PFSK-1 (cell line): ENCODE results near the gene PAQR4.

Source experiments
- FOXP2 ChIP-seq: optimal IDR thresholded peaks from 2 replicates; pipeline ENCODE3; 2011; ENCODE audit warnings: borderline replicate concordance, control low read depth, inconsistent platforms; ENCODE audit not compliant: insufficient read depth; ENCODE audit errors: extremely low read length, extremely low read depth
- POLR2AphosphoS5 ChIP-seq: IDR thresholded peaks from 2 replicates; pipeline ENCODE4 v1.6.1; 2012; ENCODE audit warnings: low read depth, mild to moderate bottlenecking, control low read depth, low read length, moderate library complexity
- REST ChIP-seq, 2 experiments: IDR thresholded peaks; 2 replicates each; pipeline versions ENCODE4 v1.6.1 to v1.8.0; 2011 to 2012; ENCODE audit warnings: low read depth in 2 of 2, low read length in 2 of 2, control low read depth in 1 of 2, inconsistent platforms in 1 of 2, mild to moderate bottlenecking in 1 of 2, moderate library complexity in 1 of 2; ENCODE audit not compliant: insufficient read depth in 1 of 2
- SIN3A ChIP-seq: IDR thresholded peaks from 2 replicates; pipeline ENCODE4 v1.6.1; 2012; ENCODE audit warnings: mild to moderate bottlenecking, low read length, moderate library complexity, borderline replicate concordance; ENCODE audit not compliant: insufficient read depth
- TAF1 ChIP-seq: IDR thresholded peaks from 2 replicates; pipeline ENCODE4 v1.6.1; 2012; ENCODE audit warnings: low read length, control low read depth, borderline replicate concordance; ENCODE audit not compliant: insufficient read depth

Gene PAQR4

DNA sequence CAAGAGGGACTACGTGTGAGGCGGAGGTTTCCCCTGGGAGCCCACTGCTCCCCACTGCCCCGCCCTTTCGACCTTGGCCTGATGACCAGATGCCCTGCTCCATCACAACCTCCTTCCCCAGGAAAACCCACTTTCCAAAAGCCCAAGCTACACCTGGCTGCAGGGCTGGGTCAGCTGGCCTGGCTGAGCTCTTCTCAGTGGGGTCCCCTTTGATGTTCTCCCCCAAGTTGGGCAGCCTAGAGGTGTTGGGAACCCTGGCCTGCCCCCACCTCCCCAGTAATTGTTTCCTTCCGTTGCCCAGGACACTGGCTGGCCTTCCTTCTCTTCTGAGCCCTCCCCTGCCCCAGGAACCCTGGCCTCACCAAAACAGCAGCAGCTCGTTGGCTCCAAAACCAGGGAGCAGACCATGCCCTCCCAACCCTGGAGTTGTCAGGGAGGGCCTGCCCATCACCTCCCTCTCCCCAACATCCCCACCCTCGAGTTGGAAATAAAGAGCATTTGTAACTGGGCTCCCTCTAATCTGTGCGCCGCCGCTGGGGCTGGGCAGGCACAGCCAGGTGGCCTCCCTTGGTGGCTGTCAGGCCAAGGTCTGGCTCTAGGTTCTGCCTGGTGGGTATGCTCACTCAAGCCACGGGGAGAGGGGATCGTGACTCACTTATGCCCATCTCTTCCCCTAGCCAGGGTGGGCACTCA lies 45.0 kb downstream of the PAQR4 start:
- TF ChIP-seq SIN3A, result no peak
- TF ChIP-seq FOXP2, result no peak
- no peak for TF ChIP-seq POLR2AphosphoS5
- no peak for TF ChIP-seq TAF1
- TF ChIP-seq REST (IDR thresholded peaks at IDR 0.05; ENCODE audit: insufficient read depth in 1 of 2, low read depth in 2 of 2, low read length in 2 of 2), result no peak

DNA sequence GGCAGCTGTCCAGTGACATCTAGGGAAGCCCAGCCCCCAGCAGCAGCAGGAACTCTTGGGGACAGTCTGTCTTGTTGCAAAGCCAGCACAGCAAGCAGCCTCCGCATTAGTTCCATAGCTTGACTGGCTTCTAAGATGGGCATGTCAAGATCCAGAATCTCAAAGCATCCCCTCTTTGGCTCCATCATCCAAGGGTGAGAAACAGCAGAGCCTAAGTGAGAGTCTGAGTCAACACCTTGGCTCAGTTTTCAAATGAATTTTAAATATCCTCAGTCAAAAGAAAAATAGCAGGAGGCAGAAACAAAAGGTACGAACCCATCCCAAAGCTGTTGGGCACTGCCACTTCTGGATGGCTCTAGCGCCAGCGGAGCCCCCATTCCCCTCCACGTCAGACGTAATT lies 45.8 kb downstream of the PAQR4 start:
- TF ChIP-seq FOXP2 (no peak), POLR2AphosphoS5 (no peak), REST (IDR thresholded peaks at IDR 0.05; ENCODE audit: insufficient read depth in 1 of 2, low read depth in 2 of 2, low read length in 2 of 2) (no peak), SIN3A (no peak), TAF1 (no peak)

- TF ChIP-seq FOXP2, result no peak
- TF ChIP-seq TAF1, result no peak
- no peak for TF ChIP-seq POLR2AphosphoS5
Observed at GRCh38 chr16:3015865-3016521, 46.8 kb downstream of the PAQR4 start.

DNA sequence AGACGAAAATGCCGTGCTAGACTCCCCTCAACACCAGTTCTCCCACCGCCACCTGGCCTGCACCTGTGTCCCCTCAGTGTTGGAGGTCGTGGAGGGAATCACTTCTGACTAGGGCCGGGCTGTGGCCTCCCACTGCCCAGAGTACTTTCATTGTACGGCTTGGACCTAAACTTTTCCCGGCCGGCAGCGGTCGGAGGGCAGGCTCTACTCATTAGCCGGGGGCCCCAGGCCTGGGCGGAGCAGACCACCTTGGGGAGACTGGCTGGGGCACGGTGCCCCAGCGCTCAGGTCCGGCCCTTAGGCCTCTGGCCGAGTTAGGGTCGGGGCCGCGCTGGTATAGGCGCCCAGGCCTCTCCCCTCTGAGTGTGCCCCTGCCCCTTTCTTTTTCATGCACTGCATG lies 48.2 kb downstream of the PAQR4 start:
- TF ChIP-seq SIN3A, result no peak
- no peak for TF ChIP-seq FOXP2
- TF ChIP-seq REST (IDR thresholded peaks at IDR 0.05; ENCODE audit: insufficient read depth in 1 of 2, low read depth in 2 of 2, low read length in 2 of 2), result no peak
- TF ChIP-seq POLR2AphosphoS5, result no peak
- no peak for TF ChIP-seq TAF1

DNA sequence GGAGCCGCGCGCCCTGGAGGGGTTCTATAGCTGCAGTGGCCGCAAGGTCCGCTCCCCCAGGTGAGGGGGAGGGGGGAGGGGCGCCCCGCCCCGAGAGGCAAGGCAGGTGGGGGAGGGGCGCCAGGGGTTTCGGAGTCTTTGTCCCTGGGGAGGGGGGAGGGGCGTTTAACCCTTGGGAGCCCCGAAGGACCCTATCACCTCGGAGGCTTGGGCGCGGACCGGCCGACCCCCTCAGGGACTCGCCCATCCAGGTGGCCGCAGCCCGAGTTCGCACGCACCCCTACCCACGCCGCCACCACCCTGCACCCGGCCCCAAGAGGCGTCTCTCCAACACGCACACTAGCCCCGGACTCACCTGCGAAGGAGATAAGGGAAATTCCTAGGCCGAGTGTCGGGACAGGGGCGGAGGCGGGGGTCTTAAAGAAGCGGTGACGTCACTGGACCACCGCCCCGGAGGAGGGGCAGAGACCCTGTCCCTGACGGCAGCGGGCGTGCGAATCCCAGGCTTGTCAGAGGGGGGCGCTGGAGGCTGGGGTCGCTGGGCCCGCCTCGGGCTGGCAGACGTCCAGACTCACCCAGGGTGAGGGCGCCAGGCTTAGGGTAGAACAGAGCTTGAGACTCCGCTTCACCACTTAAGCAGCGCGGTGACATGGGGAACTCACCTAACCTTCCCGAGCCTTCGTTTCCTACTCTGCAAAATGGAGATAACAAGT lies 48.8 kb downstream of the PAQR4 start, which contains the start of gene CLDN6:
Gene CLDN6, minus strand, starts transcription at position 390 of the 713 bp plus-strand sequence. CDS start 2,162 bp downstream, outside the sequence.
- TF ChIP-seq TAF1, result no peak
- no peak for TF ChIP-seq FOXP2
- TF ChIP-seq REST (IDR thresholded peaks at IDR 0.05; ENCODE audit: insufficient read depth in 1 of 2, low read depth in 2 of 2, low read length in 2 of 2), result no peak
- TF ChIP-seq SIN3A, result no peak
- no peak for TF ChIP-seq POLR2AphosphoS5
